ENCODE measurements around the gene IPPK.

IPPK gene

GRCh38 chr9:92712767-92713166 lies 42.8 kb upstream of the IPPK start:
- Histone ChIP-seq H3K79me2 (ENCODE audit: control insufficient read depth, low read length) (peaks cover 18% of the 10 kb centered on the region), H3K4me2 (ENCODE audit: low read length) (no peak overlapping the region), H3K9me3 (ENCODE audit: control insufficient read depth, insufficient read depth, low read length) (no peaks in the 10 kb centered on the region), H3K4me3 (ENCODE audit: low read length) (no peak overlapping the region), H3K36me3 (ENCODE audit: control insufficient read depth, low read length) (peaks cover 82% of the 10 kb centered on the region), H3K9me2 (replicated peaks; ENCODE audit: control insufficient read depth, low read length) (no peaks in the 10 kb centered on the region), H3F3A (ENCODE audit: control insufficient read depth, insufficient read depth) (peaks cover 9% of the 10 kb centered on the region), H3K27ac (ENCODE audit: low read depth, low read length) (no peak overlapping the region), H3K27me3 (ENCODE audit: control insufficient read depth, low read length) (no peaks in the 10 kb centered on the region), H4K20me1 (ENCODE audit: control insufficient read depth, insufficient read depth, low read depth, low read length) (0 out of 2 replicates have a peak, but pooled peaks cover 2% of the 10 kb centered on the region), H3K4me1 (ENCODE audit: control insufficient read depth, low read length) (peaks cover 29% of the 10 kb centered on the region)
- TF ChIP-seq EZH2phosphoT487 (IDR thresholded peaks at IDR 0.05; ENCODE audit: borderline replicate concordance, low read length) = no peak
- TF ChIP-seq, protein P1, sequence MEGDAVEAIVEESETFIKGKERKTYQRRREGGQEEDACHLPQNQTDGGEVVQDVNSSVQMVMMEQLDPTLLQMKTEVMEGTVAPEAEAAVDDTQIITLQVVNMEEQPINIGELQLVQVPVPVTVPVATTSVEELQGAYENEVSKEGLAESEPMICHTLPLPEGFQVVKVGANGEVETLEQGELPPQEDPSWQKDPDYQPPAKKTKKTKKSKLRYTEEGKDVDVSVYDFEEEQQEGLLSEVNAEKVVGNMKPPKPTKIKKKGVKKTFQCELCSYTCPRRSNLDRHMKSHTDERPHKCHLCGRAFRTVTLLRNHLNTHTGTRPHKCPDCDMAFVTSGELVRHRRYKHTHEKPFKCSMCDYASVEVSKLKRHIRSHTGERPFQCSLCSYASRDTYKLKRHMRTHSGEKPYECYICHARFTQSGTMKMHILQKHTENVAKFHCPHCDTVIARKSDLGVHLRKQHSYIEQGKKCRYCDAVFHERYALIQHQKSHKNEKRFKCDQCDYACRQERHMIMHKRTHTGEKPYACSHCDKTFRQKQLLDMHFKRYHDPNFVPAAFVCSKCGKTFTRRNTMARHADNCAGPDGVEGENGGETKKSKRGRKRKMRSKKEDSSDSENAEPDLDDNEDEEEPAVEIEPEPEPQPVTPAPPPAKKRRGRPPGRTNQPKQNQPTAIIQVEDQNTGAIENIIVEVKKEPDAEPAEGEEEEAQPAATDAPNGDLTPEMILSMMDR (IDR thresholded peaks at IDR 0.05; ENCODE audit: low read depth, low read length, poor library complexity, severe bottlenecking) = no peak

DNA sequence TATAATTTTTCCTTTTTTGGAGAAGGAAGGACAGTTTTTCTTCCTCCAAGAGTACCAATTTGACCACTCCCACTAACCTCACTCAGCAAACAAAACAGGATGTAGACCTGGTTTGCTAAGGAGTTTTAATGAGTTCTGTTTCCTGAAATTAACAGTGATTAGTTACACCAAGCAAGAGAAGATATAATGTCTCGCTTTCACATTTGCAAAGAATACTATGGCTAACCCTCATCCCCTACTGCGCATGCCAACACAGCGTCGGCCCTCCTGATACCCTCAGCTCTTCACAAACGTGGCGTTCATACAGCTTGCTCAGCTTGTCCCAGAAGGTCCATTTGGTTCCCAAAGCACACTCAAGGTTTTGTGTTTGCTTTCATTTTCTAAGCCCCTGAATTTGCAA lies 41.9 kb upstream of the IPPK start:
- no peaks in the 10 kb centered on the region for H3K9me3 ChIP-seq (ENCODE audit: control insufficient read depth, insufficient read depth, low read length)
- peaks cover 13% of the 10 kb centered on the region for H3K79me2 ChIP-seq (ENCODE audit: control insufficient read depth, low read length)
- H4K20me1 ChIP-seq (ENCODE audit: control insufficient read depth, insufficient read depth, low read depth, low read length) = 0 out of 2 replicates have a peak, but pooled peaks cover 2% of the 10 kb centered on the region

DNA sequence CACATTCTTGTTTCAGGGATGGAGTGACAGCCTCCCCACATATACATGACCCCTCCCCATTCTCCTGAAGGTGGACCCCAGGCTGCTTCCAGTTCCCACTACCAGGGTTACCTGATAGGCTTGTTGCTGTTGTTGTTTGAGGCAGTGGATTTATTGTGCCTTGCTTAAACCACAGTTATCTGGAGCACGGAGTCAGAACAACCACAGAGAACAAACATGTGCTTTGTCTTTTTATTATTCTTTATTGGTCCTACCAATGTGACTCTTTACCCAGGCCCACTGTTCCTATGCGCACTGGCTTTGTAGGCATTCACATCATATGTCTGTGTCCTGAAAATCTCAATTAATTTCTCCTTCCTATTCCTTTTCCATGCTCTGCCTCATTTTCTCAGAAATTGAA lies 41.2 kb upstream of the IPPK start:
- no peak for TF ChIP-seq EZH2phosphoT487 (IDR thresholded peaks at IDR 0.05; ENCODE audit: borderline replicate concordance, low read length)
- TF ChIP-seq, protein P1 (IDR thresholded peaks at IDR 0.05; ENCODE audit: low read depth, low read length, poor library complexity, severe bottlenecking) = no peak
- Histone ChIP-seq H3F3A (ENCODE audit: control insufficient read depth, insufficient read depth) (peaks cover 15% of the 10 kb centered on the region), H3K4me2 (ENCODE audit: low read length) (no peak overlapping the region), H3K27me3 (ENCODE audit: control insufficient read depth, low read length) (no peaks in the 10 kb centered on the region), H4K20me1 (ENCODE audit: control insufficient read depth, insufficient read depth, low read depth, low read length) (0 out of 2 replicates have a peak, but pooled peaks cover under 1% of the 10 kb centered on the region), H3K9me3 (ENCODE audit: control insufficient read depth, insufficient read depth, low read length) (no peaks in the 10 kb centered on the region), H3K36me3 (ENCODE audit: control insufficient read depth, low read length) (peaks cover 67% of the 10 kb centered on the region), H3K27ac (ENCODE audit: low read depth, low read length) (no peak overlapping the region), H3K4me1 (ENCODE audit: control insufficient read depth, low read length) (peaks cover 13% of the 10 kb centered on the region), H3K4me3 (ENCODE audit: low read length) (no peak overlapping the region), H3K79me2 (ENCODE audit: control insufficient read depth, low read length) (peaks cover 6% of the 10 kb centered on the region), H3K9me2 (replicated peaks; ENCODE audit: control insufficient read depth, low read length) (no peaks in the 10 kb centered on the region)

More for the DNA sequence above, 41.9 kb upstream of the IPPK start:
- Histone ChIP-seq H3K27ac (ENCODE audit: low read depth, low read length) (no peak overlapping the region), H3K4me1 (ENCODE audit: control insufficient read depth, low read length) (peaks cover 20% of the 10 kb centered on the region), H3K4me3 (ENCODE audit: low read length) (no peak overlapping the region), H3F3A (ENCODE audit: control insufficient read depth, insufficient read depth) (peaks cover 15% of the 10 kb centered on the region), H3K27me3 (ENCODE audit: control insufficient read depth, low read length) (no peaks in the 10 kb centered on the region), H3K36me3 (ENCODE audit: control insufficient read depth, low read length) (peaks cover 74% of the 10 kb centered on the region), H3K9me2 (replicated peaks; ENCODE audit: control insufficient read depth, low read length) (no peaks in the 10 kb centered on the region), H3K4me2 (ENCODE audit: low read length) (no peak overlapping the region)
- TF ChIP-seq EZH2phosphoT487 (IDR thresholded peaks at IDR 0.05; ENCODE audit: borderline replicate concordance, low read length) = no peak
- TF ChIP-seq, protein P1 (IDR thresholded peaks at IDR 0.05; ENCODE audit: low read depth, low read length, poor library complexity, severe bottlenecking) = no peak

Measured in DOHH2 (cell line).